ENCODE data around the gene SDF2. TPM values are rescaled to one million over a fixed set of nuclear protein-coding genes. Genes with fewer than 3 reads are reported as not detected.
A peak's percentile ranks its signal among the peaks of the same experiment; 100 is the strongest.

SDF2 gene
- total and polyA plus RNA-seq, 10 of the 15 experiments (the other 5 are each of a cell fraction or from before 2014, with no cell fraction given) = 29.8 to 81.0 (median 41.5) TPM

DNA sequence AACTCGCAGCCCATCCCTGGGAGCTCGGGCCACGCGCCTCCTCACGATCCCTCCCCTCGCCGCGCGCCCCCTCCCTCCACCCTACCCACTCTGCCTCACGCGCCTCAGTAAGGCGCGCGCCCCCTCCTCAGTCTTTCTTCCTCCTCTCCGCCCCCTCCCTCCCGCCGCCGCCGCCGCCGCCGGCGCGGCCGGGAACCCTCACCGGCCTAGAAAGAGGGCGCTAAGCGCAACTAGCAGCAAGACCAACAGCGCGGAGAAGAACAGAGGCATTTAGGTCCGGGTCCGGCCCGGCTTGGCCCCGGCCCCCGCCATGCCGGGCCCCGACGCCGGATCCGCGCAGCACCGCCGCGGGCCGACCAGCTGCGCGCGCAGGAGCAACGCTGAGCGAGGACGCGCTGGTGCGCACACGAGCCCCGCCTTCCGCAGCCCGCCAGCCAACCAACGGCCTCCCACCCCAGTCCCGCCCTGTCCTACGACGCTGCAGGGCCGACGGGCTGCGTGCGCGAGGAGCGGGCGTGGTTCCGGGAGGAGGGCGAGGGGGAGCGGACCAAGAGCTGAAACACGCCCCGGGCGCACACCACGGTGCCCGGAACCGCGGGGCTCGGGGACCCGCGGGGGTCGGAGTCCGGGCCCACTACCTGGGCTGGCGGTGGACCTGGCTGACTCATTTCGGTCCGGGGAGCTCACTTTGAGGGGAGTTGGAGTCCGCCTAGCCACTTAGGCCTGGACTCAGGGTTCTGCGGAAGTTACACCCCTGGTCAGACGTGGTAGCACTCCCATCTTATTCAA is 16.7 kb downstream of the SDF2 start, which contains the start of gene BLTP2 (continued):
- TF ChIP-seq TCF7 (IDR thresholded peaks at IDR 0.05; ENCODE audit: borderline replicate concordance) (no peak), RELB (IDR thresholded peaks at IDR 0.05; ENCODE audit: low read depth) (peak; percentile 74; the same call in 1 of the 2 replicates), MTA3 (IDR thresholded peaks at IDR 0.05; ENCODE audit: borderline replicate concordance, low read length) (no peak), DPF2 (IDR thresholded peaks at IDR 0.05) (0 out of 2 replicates have a peak, but pooled peaks have one; percentile 59), PAX8 (IDR thresholded peaks at IDR 0.05) (no peak), SMC3 (IDR thresholded peaks at IDR 0.05; ENCODE audit: borderline replicate concordance, low read length) (no peak), SREBF1 (IDR thresholded peaks at IDR 0.05; ENCODE audit: low read length) (no peak), KDM1A (IDR thresholded peaks at IDR 0.05; ENCODE audit: borderline replicate concordance) (no peak), TBL1XR1 (IDR thresholded peaks at IDR 0.05; ENCODE audit: low read depth, low read length) (no peak), ZNF207 (IDR thresholded peaks at IDR 0.05; ENCODE audit: borderline replicate concordance) (0 out of 2 replicates have a peak, but pooled peaks have one; percentile 43), JUND (IDR thresholded peaks at IDR 0.05; ENCODE audit: low read depth, low read length) (no peak), MYB (IDR thresholded peaks at IDR 0.05; ENCODE audit: borderline replicate concordance, low read depth, low read length) (no peak), SUZ12 (IDR thresholded peaks at IDR 0.05; ENCODE audit: unreplicated experiment) (no peak), BACH1 (IDR thresholded peaks at IDR 0.05; ENCODE audit: borderline replicate concordance) (peak; percentile 72; the same call in 1 of the 2 replicates), CREB1 (IDR thresholded peaks at IDR 0.05; ENCODE audit: low read depth) (peak; percentile 81; the same call in 1 of the 2 replicates), RCOR1 (conservative IDR thresholded peaks at IDR 0.05; ENCODE audit: low read depth, low read length) (no peak), JUNB (IDR thresholded peaks at IDR 0.05) (no peak), CREM (IDR thresholded peaks at IDR 0.05; ENCODE audit: low read depth) (peak; percentile 80), ATF2 (IDR thresholded peaks at IDR 0.05; ENCODE audit: low read length) (no peak), PAX5 (IDR thresholded peaks at IDR 0.05; ENCODE audit: borderline replicate concordance, low read depth, low read length) (peak; percentile 66; the same call in 1 of the 2 replicates), ZZZ3 (IDR thresholded peaks at IDR 0.05; ENCODE audit: control insufficient read depth, insufficient read length, low read depth) (no peak), LARP7 (IDR thresholded peaks at IDR 0.05) (no peak; the same call in 1 of the 2 replicates), BRCA1 (IDR thresholded peaks at IDR 0.05; ENCODE audit: low read depth, low read length) (no peak), SIN3A (IDR thresholded peaks at IDR 0.05; ENCODE audit: low read depth, low read length) (no peak; the same call in 1 of the 2 replicates), FOXK2 (IDR thresholded peaks at IDR 0.05) (peak; percentile 49; the same call in 1 of the 2 replicates)
- TF ChIP-seq, protein P1, sequence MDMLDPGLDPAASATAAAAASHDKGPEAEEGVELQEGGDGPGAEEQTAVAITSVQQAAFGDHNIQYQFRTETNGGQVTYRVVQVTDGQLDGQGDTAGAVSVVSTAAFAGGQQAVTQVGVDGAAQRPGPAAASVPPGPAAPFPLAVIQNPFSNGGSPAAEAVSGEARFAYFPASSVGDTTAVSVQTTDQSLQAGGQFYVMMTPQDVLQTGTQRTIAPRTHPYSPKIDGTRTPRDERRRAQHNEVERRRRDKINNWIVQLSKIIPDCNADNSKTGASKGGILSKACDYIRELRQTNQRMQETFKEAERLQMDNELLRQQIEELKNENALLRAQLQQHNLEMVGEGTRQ (IDR thresholded peaks at IDR 0.05; ENCODE audit: borderline replicate concordance, low read depth, low read length) = no peak
- TF ChIP-seq, protein P2, sequence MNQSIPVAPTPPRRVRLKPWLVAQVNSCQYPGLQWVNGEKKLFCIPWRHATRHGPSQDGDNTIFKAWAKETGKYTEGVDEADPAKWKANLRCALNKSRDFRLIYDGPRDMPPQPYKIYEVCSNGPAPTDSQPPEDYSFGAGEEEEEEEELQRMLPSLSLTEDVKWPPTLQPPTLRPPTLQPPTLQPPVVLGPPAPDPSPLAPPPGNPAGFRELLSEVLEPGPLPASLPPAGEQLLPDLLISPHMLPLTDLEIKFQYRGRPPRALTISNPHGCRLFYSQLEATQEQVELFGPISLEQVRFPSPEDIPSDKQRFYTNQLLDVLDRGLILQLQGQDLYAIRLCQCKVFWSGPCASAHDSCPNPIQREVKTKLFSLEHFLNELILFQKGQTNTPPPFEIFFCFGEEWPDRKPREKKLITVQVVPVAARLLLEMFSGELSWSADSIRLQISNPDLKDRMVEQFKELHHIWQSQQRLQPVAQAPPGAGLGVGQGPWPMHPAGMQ (IDR thresholded peaks at IDR 0.05; ENCODE audit: borderline replicate concordance) = no peak
- TF ChIP-seq, protein P3, sequence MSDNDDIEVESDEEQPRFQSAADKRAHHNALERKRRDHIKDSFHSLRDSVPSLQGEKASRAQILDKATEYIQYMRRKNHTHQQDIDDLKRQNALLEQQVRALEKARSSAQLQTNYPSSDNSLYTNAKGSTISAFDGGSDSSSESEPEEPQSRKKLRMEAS (IDR thresholded peaks at IDR 0.05; ENCODE audit: low read depth, low read length) = peak; percentile 82

Measured in GM12878 (cell line).